Measurements from ENCODE around the gene FBXL13. TPM values are rescaled to one million over a fixed set of nuclear protein-coding genes. Genes with fewer than 3 reads are reported as not detected.
"Not testable (repeated sequence)": the region's sequence is repeated elsewhere in the genome, so short reads cannot be mapped to it uniquely, and the experiment has no call there.

FBXL13 gene
- total RNA-seq, 1 donor from 2014 or later = 0.39 TPM

- DNase-seq (ENCODE audit: low read depth in 2 of 2) = no peak
These were observed 251.0 kb downstream of the FBXL13 start for GRCh38 chr7:102823390-102824119.

- no peak for DNase-seq (ENCODE audit: low read depth in 2 of 2)
These were observed 252.4 kb downstream of the FBXL13 start for GRCh38 chr7:102821994-102822747.

GRCh38 chr7:102819151-102819550, 255.4 kb downstream of the FBXL13 start:
- DNase-seq (ENCODE audit: low read depth in 2 of 2) = peak in 1 of 2 donors; percentile 74

GRCh38 chr7:102817616-102818573, 256.7 kb downstream of the FBXL13 start:
- DNase-seq (ENCODE audit: low read depth in 2 of 2) = no peak

GRCh38 chr7:102814025-102814471, 260.5 kb downstream of the FBXL13 start:
- peak in 1 of 2 donors; percentile 71 for DNase-seq (ENCODE audit: low read depth in 2 of 2)

- peak in 1 of 2 donors; percentile 76 for DNase-seq (ENCODE audit: low read depth in 2 of 2)
These were observed 261.2 kb downstream of the FBXL13 start for GRCh38 chr7:102813191-102814024.

- no peak for DNase-seq (ENCODE audit: low read depth in 2 of 2)
These were observed 262.5 kb downstream of the FBXL13 start for GRCh38 chr7:102811942-102812678.

GRCh38 chr7:102810916-102811315, 263.7 kb downstream of the FBXL13 start:
- no peak for DNase-seq (ENCODE audit: low read depth in 2 of 2)

- DNase-seq (ENCODE audit: low read depth in 2 of 2) = no peak
These were observed 268.0 kb downstream of the FBXL13 start for GRCh38 chr7:102806613-102807012.

GRCh38 chr7:102795987-102796595, 278.5 kb downstream of the FBXL13 start:
- DNase-seq (ENCODE audit: low read depth in 2 of 2) = not testable (repeated sequence)

GRCh38 chr7:102794567-102794966, 280.0 kb downstream of the FBXL13 start:
- peak in 1 of 2 donors; percentile 61 for DNase-seq (ENCODE audit: low read depth in 2 of 2)

- DNase-seq (ENCODE audit: low read depth in 2 of 2) = not testable (repeated sequence)
These were observed 282.8 kb downstream of the FBXL13 start for GRCh38 chr7:102791831-102792230.

GRCh38 chr7:102791367-102791766, 283.2 kb downstream of the FBXL13 start:
- peak in 1 of 2 donors; percentile 66 for DNase-seq (ENCODE audit: low read depth in 2 of 2)

- DNase-seq (ENCODE audit: low read depth in 2 of 2) = not testable (repeated sequence)
These were observed 284.1 kb downstream of the FBXL13 start for GRCh38 chr7:102790364-102791100.

- not testable (repeated sequence) for DNase-seq (ENCODE audit: low read depth in 2 of 2)
These were observed 285.8 kb downstream of the FBXL13 start for GRCh38 chr7:102788770-102789169.

- not testable (repeated sequence) for DNase-seq (ENCODE audit: low read depth in 2 of 2)
These were observed 293.7 kb downstream of the FBXL13 start for GRCh38 chr7:102780926-102781325.

GRCh38 chr7:102778663-102779062, 295.9 kb downstream of the FBXL13 start:
- DNase-seq (ENCODE audit: low read depth in 2 of 2) = not testable (repeated sequence)

GRCh38 chr7:102776217-102776616, 298.4 kb downstream of the FBXL13 start:
- DNase-seq (ENCODE audit: low read depth in 2 of 2) = not testable (repeated sequence)

GRCh38 chr7:102770467-102770866, 304.1 kb downstream of the FBXL13 start:
- not testable (repeated sequence) for DNase-seq (ENCODE audit: low read depth in 2 of 2)

Data from dermis microvascular lymphatic vessel endothelial cell (primary cell).